Lung microvascular endothelial cell (primary cell): ENCODE measurements around the gene DLX5. TPM values are rescaled to one million over a fixed set of nuclear protein-coding genes. Genes with fewer than 3 reads are reported as not detected.

Experiments
- DNase-seq, 2 donors: peaks; one replicate each; pipeline versions ENCODE4 v3.0.0 to v3.0.0-alpha.2; 2010; ENCODE audit warnings: low read depth in 2 of 2
- total RNA-seq: library from RNA; depleted of rRNA; stranded (reverse); fragments of >200 nt; gene quantifications from 2 replicates; pipeline ENCODE4 v1.2.1, GENCODE V29; 2014

Gene DLX5
- total RNA-seq, 1 donor from 2014 or later = not detected

GRCh38 chr7:97018791-97019531, 5.7 kb downstream of the DLX5 start:
- no peak for DNase-seq

GRCh38 chr7:97018126-97018601, 6.5 kb downstream of the DLX5 start:
- DNase-seq = no peak

- no peak for DNase-seq
Observed at GRCh38 chr7:97017192-97018125, 7.2 kb downstream of the DLX5 start.

- no peak for DNase-seq
Observed at GRCh38 chr7:97016381-97017191, 8.0 kb downstream of the DLX5 start.

GRCh38 chr7:97015756-97016380, 8.8 kb downstream of the DLX5 start:
- no peak for DNase-seq

- no peak for DNase-seq
Observed at GRCh38 chr7:97015279-97015678, 9.4 kb downstream of the DLX5 start.

- DNase-seq = no peak
Observed at GRCh38 chr7:97014145-97014750, 10.4 kb downstream of the DLX5 start.

- no peak for DNase-seq
Observed at GRCh38 chr7:97013845-97014134, 10.8 kb downstream of the DLX5 start.

GRCh38 chr7:97013134-97013844, 11.3 kb downstream of the DLX5 start:
- DNase-seq = no peak

GRCh38 chr7:97012365-97013133, 12.1 kb downstream of the DLX5 start:
- no peak for DNase-seq

- no peak for DNase-seq
Observed at GRCh38 chr7:97011536-97012364, 12.9 kb downstream of the DLX5 start.

GRCh38 chr7:97011104-97011503, 13.5 kb downstream of the DLX5 start:
- DNase-seq = no peak

- no peak for DNase-seq
Observed at GRCh38 chr7:97009753-97010732, 14.6 kb downstream of the DLX5 start.

GRCh38 chr7:97008275-97008917, 16.2 kb downstream of the DLX5 start:
- no peak for DNase-seq

GRCh38 chr7:97007583-97007861, 17.1 kb downstream of the DLX5 start:
- no peak for DNase-seq

- no peak for DNase-seq
Observed at GRCh38 chr7:97006816-97007582, 17.6 kb downstream of the DLX5 start.
